Natural killer cell (primary cell): Measurements from ENCODE around the gene RAB18. TPM values are rescaled to one million over a fixed set of nuclear protein-coding genes. Genes with fewer than 3 reads are reported as not detected.

Experiments used
- ATAC-seq, 3 donors: fragments of 150-1000 bp in 2 of 3; fragments of 200-7000 bp in 1 of 3; cut with Tn5 transposase; 1 replicate in 1 of 3; 2 replicates in 2 of 3; pipeline ENCODE4 v1.10.0; 2021; ENCODE audit warnings: mild to moderate bottlenecking in 2 of 3, moderate library complexity in 2 of 3
- DNase-seq, 2 donors: peaks; one replicate each; pipeline versions ENCODE4 v3.0.0 to v3.0.0-alpha.2; 2013 to 2021; ENCODE audit warnings: mixed read lengths in 1 of 2
- H3K27ac ChIP-seq: one replicate; pipeline ENCODE4 v1.5.1; 2013; ENCODE audit warnings: mild to moderate bottlenecking, low read length
- H3K27me3 ChIP-seq: one replicate; pipeline ENCODE4 v1.6.1; 2013; ENCODE audit warnings: low read length; ENCODE audit not compliant: control insufficient read depth, insufficient read depth
- H3K36me3 ChIP-seq: one replicate; pipeline ENCODE4 v1.6.1; 2013; ENCODE audit warnings: low read length; ENCODE audit not compliant: control insufficient read depth, insufficient read depth
- H3K4me1 ChIP-seq: one replicate; pipeline ENCODE4 v1.6.1; 2013; ENCODE audit warnings: low read length; ENCODE audit not compliant: control insufficient read depth, insufficient read depth
- H3K4me3 ChIP-seq: one replicate; pipeline ENCODE4 v1.5.1; 2013; ENCODE audit warnings: low read length
- H3K9me3 ChIP-seq: one replicate; pipeline ENCODE4 v1.6.1; 2013; ENCODE audit warnings: low read length; ENCODE audit not compliant: control insufficient read depth, insufficient read depth
- H3K27ac Mint-ChIP-seq, 2 donors: one replicate each; pipeline ENCODE4 v1.8.0; 2022; ENCODE audit warnings: mild to moderate bottlenecking in 2 of 2, mixed read lengths in 2 of 2, moderate library complexity in 1 of 2
- H3K27me3 Mint-ChIP-seq, 2 donors: one replicate each; pipeline ENCODE4 v1.8.0; 2022; ENCODE audit warnings: low read depth in 2 of 2, mixed read lengths in 2 of 2
- H3K36me3 Mint-ChIP-seq: one replicate; pipeline ENCODE4 v1.8.0; 2022; ENCODE audit warnings: mixed read lengths
- H3K4me1 Mint-ChIP-seq, 2 donors: one replicate each; pipeline ENCODE4 v1.8.0; 2022; ENCODE audit warnings: mixed read lengths in 2 of 2
- H3K4me3 Mint-ChIP-seq: one replicate; pipeline ENCODE4 v1.8.0; 2022; ENCODE audit warnings: mild to moderate bottlenecking, moderate library complexity, mixed read lengths
- H3K9me3 Mint-ChIP-seq, 2 donors: one replicate each; pipeline ENCODE4 v1.8.0; 2022; ENCODE audit warnings: mixed read lengths in 2 of 2
- CTCF ChIP-seq: fragments of 200-600 bp; IDR thresholded peaks from one replicate; pipeline ENCODE4 v1.8.0; 2022; ENCODE audit warnings: antibody characterized with exemption
- WGBS: methylation state at CpG from one replicate; pipeline ENCODE4 v1.1.7; 2013; ENCODE audit warnings: missing lambda C conversion rate; ENCODE audit not compliant: insufficient coverage; 5-methylcytosine and 5-hydroxymethylcytosine counted together
- intact Hi-C: fragments of 100-400 bp; cut with micrococcal nuclease; formaldehyde crosslinking; loops from one replicate; pipeline ENCODE4 v1.14.2; 2022
- total RNA-seq, 4 donors: library from RNA; stranded (reverse); fragments of 120-200 nt in 1 of 4; gene quantifications; one replicate each; pipeline versions ENCODE4 v1.2.3 to v1.2.4, GENCODE V29; 2013 to 2022

Gene RAB18
- total RNA-seq, 3 donors from 2014 or later (not counting 1 experiment from before 2014, with no cell fraction given) = 122 to 132 (median 122) TPM

- H3K27ac Mint-ChIP-seq = peak overlapping the region; percentile 98 to 100
Measured at GRCh38 chr10:27506280-27506679, 2.2 kb downstream of the RAB18 start.

DNA sequence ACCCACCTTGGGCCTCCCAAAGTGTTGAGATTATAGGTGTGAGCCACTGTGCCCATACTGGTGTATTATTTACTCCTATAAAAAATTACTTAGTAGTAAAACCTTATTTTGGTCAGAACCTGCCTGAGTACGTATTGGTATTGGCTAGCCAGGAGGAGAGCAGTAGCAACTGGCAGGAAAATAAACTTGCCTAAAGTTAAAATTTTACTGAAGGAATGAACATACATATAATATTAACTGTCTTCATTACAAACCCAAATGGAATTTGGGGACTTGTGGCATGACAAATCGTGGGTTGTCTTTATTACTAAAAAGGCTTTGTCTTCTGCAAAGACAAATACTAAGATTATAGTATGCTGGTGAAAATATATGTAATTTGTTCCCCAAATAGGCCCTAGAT, 8.4 kb downstream of the RAB18 start:
- peaks cover 11% of the 10 kb centered on the region for H3K4me1 ChIP-seq
- Mint-ChIP-seq H3K27me3 (no peaks in the 10 kb centered on the region), H3K27ac (no peak overlapping the region), H3K4me1 (peaks cover 62 to 70% of the 10 kb centered on the region in 2 donors), H3K9me3 (no peaks in the 10 kb centered on the region), H3K4me3 (no peak overlapping the region), H3K36me3 (peaks cover 8% of the 10 kb centered on the region)
- peaks cover 38% of the 10 kb centered on the region for H3K36me3 ChIP-seq
- no peak overlapping the region for H3K27ac ChIP-seq
- TF ChIP-seq CTCF = no peak
- no peak for DNase-seq
- H3K9me3 ChIP-seq = no peaks in the 10 kb centered on the region
- intact Hi-C loops = no loop called here
- ATAC-seq = no peak
- H3K27me3 ChIP-seq = no peaks in the 10 kb centered on the region
- no peak overlapping the region for H3K4me3 ChIP-seq
- WGBS = no CpG with 5 or more reads among the region's 2 CpGs

More at GRCh38 chr10:27506280-27506679, 2.2 kb downstream of the RAB18 start:
- peaks cover 14% of the 10 kb centered on the region for H3K36me3 ChIP-seq
- H3K9me3 ChIP-seq = no peaks in the 10 kb centered on the region
- no peaks in the 10 kb centered on the region for H3K36me3 Mint-ChIP-seq
- H3K4me3 ChIP-seq = no peak overlapping the region
- H3K27me3 ChIP-seq = no peaks in the 10 kb centered on the region
- DNase-seq (no peak), ATAC-seq (no peak)
- WGBS = 97% methylated on average over 3 of the region's 4 CpGs
- H3K4me1 ChIP-seq = peaks cover 19% of the 10 kb centered on the region
- no peak overlapping the region for H3K27ac ChIP-seq
- TF ChIP-seq CTCF = no peak
- no peaks in the 10 kb centered on the region for H3K9me3 Mint-ChIP-seq
- peaks cover 7 to 8% of the 10 kb centered on the region in 2 donors for H3K27me3 Mint-ChIP-seq
- H3K4me1 Mint-ChIP-seq = peaks cover 62 to 70% of the 10 kb centered on the region in 2 donors
- H3K4me3 Mint-ChIP-seq = peak overlapping the region; percentile 67
- intact Hi-C loops = no loop called here

- WGBS = 51% methylated on average over 3 of the region's 3 CpGs
- Mint-ChIP-seq H3K27me3 (no peaks in the 10 kb centered on the region), H3K4me1 (peaks cover 58 to 60% of the 10 kb centered on the region in 2 donors), H3K4me3 (no peak overlapping the region), H3K9me3 (no peaks in the 10 kb centered on the region), H3K27ac (peak overlapping the region; percentile 61 to 77), H3K36me3 (peaks cover 8% of the 10 kb centered on the region)
- intact Hi-C loops = no loop called here
- H3K9me3 ChIP-seq = no peaks in the 10 kb centered on the region
- peak in 2 of 3 donors; percentile 28 to 77 for ATAC-seq
- DNase-seq = peak in 1 of 2 donors; percentile 31
- H3K4me3 ChIP-seq = no peak overlapping the region
- no peak overlapping the region for H3K27ac ChIP-seq
- H3K4me1 ChIP-seq = peaks cover 11% of the 10 kb centered on the region
- peaks cover 38% of the 10 kb centered on the region for H3K36me3 ChIP-seq
- H3K27me3 ChIP-seq = no peaks in the 10 kb centered on the region
- no peak for TF ChIP-seq CTCF
Measured at GRCh38 chr10:27513451-27514191, 9.5 kb downstream of the RAB18 start.
